KOPT-K1 (cell line): ENCODE results near the gene PDGFD.

Experiments used
- H3K27ac ChIP-seq: fragments of 200-600 bp; sonication (generic); 2 replicates; pipeline ENCODE4 v1.5.1; 2016; ENCODE audit warnings: antibody characterized with exemption, mild to moderate bottlenecking, low read depth, low read length; ENCODE audit not compliant: poor library complexity, severe bottlenecking
- H3K36me3 ChIP-seq: fragments of 200-600 bp; sonication (generic); 2 replicates; pipeline ENCODE4 v1.5.1; 2017; ENCODE audit warnings: antibody characterized with exemption, mild to moderate bottlenecking, low read length, moderate library complexity; ENCODE audit not compliant: insufficient read depth
- H3K9me3 ChIP-seq: fragments of 200-600 bp; sonication (generic); 2 replicates; pipeline ENCODE4 v1.5.1; 2017; ENCODE audit warnings: antibody characterized with exemption, low read length, mild to moderate bottlenecking; ENCODE audit not compliant: insufficient read depth, poor library complexity, severe bottlenecking

Gene PDGFD

DNA sequence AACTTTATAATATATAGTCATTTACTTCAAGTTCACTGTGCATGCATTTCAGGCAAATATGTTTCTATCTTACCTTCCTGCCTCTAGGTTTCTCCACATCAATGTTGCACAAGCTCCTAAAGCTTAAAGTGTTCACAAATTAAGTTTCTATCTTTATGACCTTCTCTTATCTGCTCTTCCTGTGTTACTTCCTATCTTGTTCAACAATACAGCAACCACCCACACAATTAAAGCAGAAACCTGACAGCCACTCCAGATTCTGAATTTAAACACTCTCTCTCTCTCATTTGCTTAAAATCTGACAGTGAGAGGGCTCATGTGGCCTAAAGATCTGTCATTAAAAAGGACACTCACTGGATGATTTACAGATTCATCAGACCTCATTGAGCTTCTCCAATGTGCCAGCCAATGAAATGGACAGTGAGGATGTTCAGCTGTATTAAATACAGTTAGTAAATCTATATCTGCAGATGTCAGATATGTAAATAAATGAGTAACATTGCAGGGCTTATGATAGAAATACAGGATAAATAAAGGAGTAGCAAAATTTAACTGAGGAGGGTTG, 10.9 kb downstream of the PDGFD start:
- Histone ChIP-seq H3K27ac (no peak overlapping the region), H3K36me3 (no peaks in the 10 kb centered on the region), H3K9me3 (no peaks in the 10 kb centered on the region)

DNA sequence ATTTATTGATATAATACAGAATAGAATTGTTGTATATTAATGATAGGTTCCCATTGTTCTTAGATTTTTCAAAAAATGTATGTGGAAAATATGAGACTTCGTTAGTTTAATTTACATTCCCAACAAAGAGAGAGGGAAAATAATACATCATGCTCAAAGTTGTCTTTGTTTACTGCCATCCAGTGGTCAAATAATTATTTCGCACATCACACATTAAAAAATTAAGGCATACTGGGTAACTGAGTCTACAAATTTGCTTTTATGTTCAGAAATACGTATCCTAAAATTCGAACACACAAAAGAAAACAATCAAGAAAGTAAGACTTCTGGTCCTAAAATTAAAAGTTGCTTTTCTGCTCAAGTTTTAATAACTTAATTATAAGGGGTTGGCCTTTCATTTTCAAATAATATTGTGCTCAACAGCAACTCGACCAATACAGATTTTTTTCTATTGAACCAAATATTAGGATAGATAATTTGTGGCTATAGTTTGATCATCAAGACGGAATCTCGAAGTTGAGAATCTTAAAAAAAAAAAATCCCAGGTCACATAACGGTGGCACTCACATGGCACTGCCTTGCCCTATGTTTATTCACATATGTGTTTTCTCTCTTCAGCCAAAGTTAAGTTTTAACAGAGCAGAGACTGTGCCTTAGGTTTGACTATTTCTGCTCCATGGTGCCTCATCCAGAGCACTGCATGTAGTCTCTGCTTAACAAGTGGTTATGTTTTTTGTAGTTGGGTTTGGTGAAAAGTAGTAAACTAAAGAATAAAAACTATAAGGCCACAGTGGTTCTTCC, 12.3 kb downstream of the PDGFD start:
- Histone ChIP-seq H3K36me3 (no peaks in the 10 kb centered on the region), H3K9me3 (no peaks in the 10 kb centered on the region), H3K27ac (no peak overlapping the region)

DNA sequence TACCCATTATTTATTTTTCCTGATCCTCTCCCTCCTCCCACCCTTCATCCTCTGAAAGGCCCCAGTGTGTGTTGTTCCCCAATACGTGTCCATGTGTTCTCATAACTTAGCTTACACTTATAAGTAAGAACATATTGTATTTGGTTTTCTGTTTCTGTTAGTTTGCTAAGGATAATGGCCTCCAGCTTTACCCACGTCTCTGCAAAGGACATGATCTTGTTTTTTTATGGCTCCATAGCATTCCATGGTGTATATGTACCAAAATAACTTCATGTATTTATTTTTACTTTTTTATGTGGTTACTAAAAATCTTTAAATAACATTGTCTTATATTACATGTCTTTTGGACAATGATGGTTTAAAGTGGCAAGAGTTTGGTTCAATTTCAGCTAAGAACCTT, 15.2 kb downstream of the PDGFD start:
- H3K27ac ChIP-seq, result no peak overlapping the region
- no peaks in the 10 kb centered on the region for H3K9me3 ChIP-seq

DNA sequence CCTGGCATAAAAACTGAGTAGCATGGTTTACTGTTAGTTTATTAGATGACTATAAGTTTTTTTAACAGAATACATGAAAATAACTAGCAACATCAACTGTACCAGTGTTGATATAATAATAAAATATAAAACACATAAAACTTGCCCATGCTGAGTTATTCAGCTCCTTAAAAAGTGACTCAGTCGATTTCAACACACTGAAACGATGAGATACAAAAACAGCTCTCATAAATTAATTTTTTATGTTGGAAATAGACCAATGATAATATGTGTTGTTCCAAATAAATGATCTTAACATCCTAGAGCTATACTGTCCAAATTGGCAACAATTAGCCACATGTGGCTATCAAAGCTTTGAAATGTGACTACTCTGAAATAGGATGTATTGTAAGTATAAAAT, 15.9 kb downstream of the PDGFD start:
- no peaks in the 10 kb centered on the region for H3K9me3 ChIP-seq
- H3K36me3 ChIP-seq, result no peaks in the 10 kb centered on the region
- no peak overlapping the region for H3K27ac ChIP-seq

More for the DNA sequence above, 15.2 kb downstream of the PDGFD start:
- no peaks in the 10 kb centered on the region for H3K36me3 ChIP-seq

DNA sequence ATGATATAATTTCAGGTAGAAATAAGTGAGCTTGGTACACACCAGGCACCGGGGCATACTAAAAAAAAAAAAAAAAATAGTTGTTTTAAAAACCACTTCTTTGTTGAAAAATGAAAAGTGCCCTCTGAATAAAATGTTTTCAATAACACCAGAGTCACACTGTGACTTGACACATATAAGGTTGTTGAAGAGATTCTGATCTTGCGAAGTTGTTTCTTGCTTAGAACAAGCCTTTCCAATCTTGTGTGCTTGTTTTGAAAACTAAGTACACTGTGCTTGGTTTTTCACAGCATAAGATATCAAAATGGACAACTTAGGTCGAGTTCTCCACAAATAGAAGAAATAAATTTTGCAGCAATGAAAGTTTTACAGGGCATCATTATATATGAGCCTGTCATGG, 17.0 kb downstream of the PDGFD start:
- H3K9me3 ChIP-seq, result no peaks in the 10 kb centered on the region
- H3K36me3 ChIP-seq, result no peaks in the 10 kb centered on the region
- H3K27ac ChIP-seq, result no peak overlapping the region

DNA sequence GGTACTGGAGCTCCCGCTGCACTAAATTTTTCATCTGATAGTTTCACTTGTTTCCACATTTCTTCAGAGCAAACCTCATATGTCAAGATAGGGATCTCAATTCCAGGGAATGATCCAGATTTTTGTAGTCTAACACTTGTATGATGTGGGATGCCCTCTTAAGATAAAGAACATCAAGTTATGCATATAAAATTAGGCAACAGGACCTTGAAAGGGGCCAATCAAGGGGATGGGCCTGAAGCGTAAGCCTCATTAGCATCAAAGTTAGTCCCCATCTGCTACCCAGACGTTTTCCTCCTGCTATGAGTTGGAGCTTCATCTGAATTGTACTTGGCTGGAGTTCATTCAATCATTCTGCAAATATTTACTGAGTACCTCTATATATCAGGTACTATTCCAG, 17.5 kb downstream of the PDGFD start:
- H3K27ac ChIP-seq, result no peak overlapping the region
- H3K36me3 ChIP-seq, result no peaks in the 10 kb centered on the region
- no peaks in the 10 kb centered on the region for H3K9me3 ChIP-seq

DNA sequence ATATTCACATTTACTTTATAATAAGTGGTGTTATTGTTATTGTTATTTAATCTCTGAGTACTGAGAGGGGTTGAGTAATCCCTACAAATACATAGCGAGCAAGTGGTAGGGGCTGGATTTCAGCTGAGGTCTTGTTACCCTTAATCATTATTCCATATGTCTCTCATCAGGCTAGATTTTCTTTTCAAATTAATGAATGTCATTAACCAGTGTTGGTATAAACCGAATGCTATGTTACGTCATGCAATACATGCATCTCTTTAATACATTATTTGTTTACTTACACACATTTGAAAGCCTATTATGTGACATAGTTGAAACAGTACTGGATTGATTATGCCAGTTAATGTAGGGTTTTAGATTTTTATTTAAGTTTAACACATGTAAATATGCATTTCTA, 18.9 kb downstream of the PDGFD start:
- Histone ChIP-seq H3K9me3 (no peaks in the 10 kb centered on the region), H3K36me3 (no peaks in the 10 kb centered on the region), H3K27ac (no peak overlapping the region)

DNA sequence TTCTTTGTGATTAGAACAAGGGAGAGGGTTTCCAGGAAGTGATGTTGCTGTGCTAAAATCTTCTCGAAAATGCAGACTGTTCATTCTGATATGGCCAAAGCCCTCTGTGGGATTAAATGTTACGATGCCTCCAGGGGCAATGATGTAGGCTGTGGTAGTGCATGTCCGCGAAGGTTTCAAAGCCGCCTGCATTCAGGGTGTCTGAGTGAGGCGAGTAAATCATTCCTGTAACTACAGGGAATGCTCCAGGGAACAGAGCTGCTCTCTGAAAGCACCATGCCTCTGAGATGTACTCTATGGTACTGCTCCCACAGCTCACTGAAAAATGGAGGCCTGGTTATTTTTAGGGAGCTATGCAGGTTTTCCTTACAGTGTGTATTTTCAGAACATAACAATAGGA, 21.2 kb downstream of the PDGFD start:
- Histone ChIP-seq H3K36me3 (no peaks in the 10 kb centered on the region), H3K27ac (no peak overlapping the region), H3K9me3 (no peaks in the 10 kb centered on the region)

DNA sequence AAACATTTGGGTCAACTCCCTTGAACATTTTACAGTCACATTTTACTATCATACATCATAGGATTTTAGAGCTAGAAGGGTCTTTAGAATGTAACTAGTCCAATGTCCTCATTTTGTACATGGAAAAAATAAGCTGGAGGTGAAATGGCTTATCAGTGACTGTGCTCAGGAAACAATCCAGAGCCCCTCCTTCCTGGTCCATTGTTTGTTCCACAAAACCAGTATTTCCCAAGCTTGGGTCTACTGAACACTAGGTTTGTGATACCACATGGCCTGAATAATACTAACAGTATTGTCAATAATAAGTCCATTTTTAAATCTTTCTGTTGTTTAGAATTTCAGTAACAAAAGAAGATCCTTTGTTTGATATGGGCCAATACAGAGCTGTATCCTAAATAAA, 27.1 kb downstream of the PDGFD start:
- H3K9me3 ChIP-seq, result no peaks in the 10 kb centered on the region
- no peaks in the 10 kb centered on the region for H3K36me3 ChIP-seq
- no peak overlapping the region for H3K27ac ChIP-seq

DNA sequence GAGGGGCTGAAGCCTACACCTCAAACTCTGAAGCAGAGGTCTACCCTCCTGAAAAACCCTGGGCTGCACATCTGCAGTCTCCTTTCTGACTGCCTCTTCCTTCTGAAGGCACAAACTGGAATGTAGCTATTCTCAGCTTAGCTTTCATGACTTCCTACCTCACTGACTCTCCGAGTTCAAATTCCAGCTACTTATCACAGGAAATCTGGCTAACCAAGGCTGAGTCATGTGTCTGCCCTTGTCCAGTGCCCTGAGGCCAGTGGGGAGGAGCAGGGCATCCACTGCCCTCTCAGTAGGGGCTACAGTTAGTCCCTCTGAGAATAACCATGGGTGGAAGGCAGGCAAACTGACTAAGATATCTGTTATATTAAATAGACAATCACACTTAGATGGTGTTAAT, 29.2 kb downstream of the PDGFD start:
- no peaks in the 10 kb centered on the region for H3K36me3 ChIP-seq
- no peak overlapping the region for H3K27ac ChIP-seq
- no peaks in the 10 kb centered on the region for H3K9me3 ChIP-seq

DNA sequence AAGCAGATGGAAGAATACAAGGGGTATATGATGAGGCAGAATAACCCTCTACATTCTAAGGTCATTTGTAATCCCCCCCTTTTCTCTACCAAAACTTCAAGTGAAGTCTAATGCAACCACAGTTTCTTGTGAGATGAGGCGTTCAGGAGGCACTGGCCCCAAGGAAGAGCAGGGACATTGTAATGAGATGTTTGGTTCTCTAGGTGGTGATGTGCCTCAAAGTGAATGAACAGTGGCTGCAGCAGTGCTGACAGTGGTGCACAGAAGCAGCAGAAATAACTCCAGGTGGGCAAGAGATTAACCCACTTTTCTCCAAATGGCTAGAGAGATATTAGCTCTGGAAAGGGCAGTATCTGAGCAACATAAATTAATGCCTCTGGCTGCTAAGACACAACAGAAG, 33.8 kb downstream of the PDGFD start:
- Histone ChIP-seq H3K9me3 (no peaks in the 10 kb centered on the region), H3K27ac (no peak overlapping the region), H3K36me3 (no peaks in the 10 kb centered on the region)

DNA sequence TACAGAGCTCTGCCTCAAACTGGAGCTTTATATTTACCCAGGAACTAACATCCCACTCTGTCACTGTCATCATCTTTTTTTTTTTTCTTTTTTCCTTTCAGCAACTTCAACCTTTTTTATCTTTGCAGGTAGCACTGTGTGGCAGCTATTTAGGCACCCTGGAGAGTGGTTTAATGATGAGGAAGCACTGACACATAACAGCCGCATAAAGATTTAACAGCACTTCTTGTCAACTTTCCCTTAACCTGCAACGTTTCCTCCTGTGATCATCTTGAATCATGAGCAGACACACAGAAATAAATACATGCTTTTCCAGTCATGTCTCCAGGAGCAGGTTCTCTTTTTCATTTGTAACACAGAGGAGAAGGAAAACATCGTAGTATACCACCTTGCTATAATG, 34.8 kb downstream of the PDGFD start:
- no peak overlapping the region for H3K27ac ChIP-seq
- H3K36me3 ChIP-seq, result no peaks in the 10 kb centered on the region
- H3K9me3 ChIP-seq, result no peaks in the 10 kb centered on the region

DNA sequence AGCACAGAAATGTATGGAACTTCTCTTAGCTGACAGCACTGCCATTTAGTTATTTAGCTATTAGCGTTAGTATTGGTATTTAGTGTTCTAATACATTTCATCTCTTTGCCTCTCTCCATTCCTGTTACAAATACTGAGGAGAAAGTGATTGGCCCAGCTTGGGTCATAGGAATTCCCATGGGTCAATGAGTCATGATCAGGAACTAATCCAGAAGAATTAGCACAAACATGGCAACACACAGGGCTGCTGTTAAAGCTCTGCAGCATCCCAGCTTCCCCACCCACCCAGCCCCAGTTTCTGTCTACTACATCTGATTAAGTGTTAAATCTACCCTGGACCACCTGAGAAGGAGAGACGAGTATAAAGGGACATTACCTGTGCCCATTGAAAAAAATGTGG, 36.1 kb downstream of the PDGFD start:
- Histone ChIP-seq H3K27ac (no peak overlapping the region), H3K36me3 (no peaks in the 10 kb centered on the region), H3K9me3 (no peaks in the 10 kb centered on the region)

DNA sequence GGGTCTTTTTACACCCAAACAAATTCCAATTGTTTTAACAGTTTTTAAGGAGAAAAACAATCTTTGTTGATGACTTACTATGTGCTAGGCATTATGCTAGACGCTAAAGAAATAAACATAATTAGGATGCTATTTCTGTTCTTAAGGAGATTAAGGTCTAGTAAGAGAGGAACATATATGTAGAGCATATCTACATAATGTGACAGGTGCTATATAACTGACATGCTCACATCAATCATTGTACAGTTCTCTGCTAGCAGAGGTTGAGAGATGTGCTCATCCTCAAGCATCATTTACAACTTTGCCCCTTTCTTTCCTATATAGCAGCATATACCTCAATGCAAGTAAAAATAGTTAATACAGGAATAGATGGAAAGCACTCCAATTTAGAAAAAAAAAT, 37.5 kb downstream of the PDGFD start:
- Histone ChIP-seq H3K27ac (no peak overlapping the region), H3K36me3 (no peaks in the 10 kb centered on the region)

DNA sequence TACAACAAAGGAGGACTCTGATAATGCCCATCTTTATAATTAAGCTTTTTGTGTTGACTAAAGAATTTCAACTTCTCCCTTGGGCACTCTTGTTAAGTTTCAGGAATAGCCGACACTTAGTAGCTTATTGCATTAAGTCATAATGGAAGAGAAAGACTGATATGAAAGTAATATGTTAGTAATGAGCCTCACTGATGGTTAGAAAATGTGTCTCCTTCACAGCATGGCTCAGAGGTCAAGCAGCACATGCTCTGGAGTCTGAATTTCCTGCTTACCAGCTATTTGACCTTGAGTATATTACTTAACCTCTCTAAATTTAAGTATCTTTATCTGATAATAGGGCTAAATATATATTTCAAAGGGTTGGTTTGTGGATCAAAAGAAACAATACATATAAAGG, 39.0 kb downstream of the PDGFD start:
- H3K9me3 ChIP-seq, result no peaks in the 10 kb centered on the region
- no peak overlapping the region for H3K27ac ChIP-seq
- no peaks in the 10 kb centered on the region for H3K36me3 ChIP-seq

More for the DNA sequence above, 37.5 kb downstream of the PDGFD start:
- H3K9me3 ChIP-seq, result no peaks in the 10 kb centered on the region

DNA sequence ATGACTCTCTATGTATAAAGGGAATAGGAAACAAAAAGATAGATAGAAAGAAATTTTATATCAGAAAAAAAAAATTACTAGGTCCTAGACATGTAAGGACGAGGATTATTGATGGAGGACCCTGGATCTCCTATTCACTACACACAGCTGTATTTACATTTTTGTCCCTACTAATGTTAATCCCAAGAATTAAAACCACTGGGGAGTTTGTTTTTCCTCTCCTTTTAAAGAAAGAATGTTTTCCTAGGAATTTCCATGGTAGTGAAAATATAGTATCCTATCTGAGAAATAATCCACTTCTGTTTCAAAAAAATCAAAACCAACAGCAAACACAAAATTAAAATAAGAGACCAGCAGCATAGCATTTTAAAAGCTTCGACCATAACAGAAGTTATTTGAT, 41.1 kb downstream of the PDGFD start:
- H3K9me3 ChIP-seq, result no peaks in the 10 kb centered on the region
- no peak overlapping the region for H3K27ac ChIP-seq
- H3K36me3 ChIP-seq, result no peaks in the 10 kb centered on the region
